Motor neuron (in vitro differentiated cells): ENCODE data around the gene RUNX2. TPM values are rescaled to one million over a fixed set of nuclear protein-coding genes. Genes with fewer than 3 reads are reported as not detected.

Source experiments
- ATAC-seq, 8 experiments: fragments of 200-7000 bp; cut with Tn5 transposase; replicated peaks in 6 of 8; 2 replicates each; pipeline ENCODE4 v1.8.0; 2021; ENCODE audit warnings: mild to moderate bottlenecking in 8 of 8, moderate library complexity in 8 of 8
- H3K27ac ChIP-seq, 2 donors: fragments of 250-450 bp; sonication (Bioruptor Pico); 2 replicates each; pipeline ENCODE4 v1.9.0; 2021; ENCODE audit warnings: antibody characterized with exemption in 2 of 2, mild to moderate bottlenecking in 2 of 2, moderate library complexity in 1 of 2
- H3K4me1 ChIP-seq, 2 donors: fragments of 250-450 bp; sonication (Bioruptor Pico); replicated peaks in 1 of 2; 2 replicates each; pipeline ENCODE4 v1.6.1; 2021; ENCODE audit warnings: antibody characterized with exemption in 2 of 2, mild to moderate bottlenecking in 2 of 2, moderate library complexity in 1 of 2
- H3K4me3 ChIP-seq, 5 donors: fragments of 250-450 bp; sonication (Bioruptor Pico); 2 replicates each; pipeline ENCODE4 v1.9.0; 2021; ENCODE audit warnings: antibody characterized with exemption in 5 of 5, mild to moderate bottlenecking in 5 of 5, moderate library complexity in 4 of 5
- WGBS, 10 experiments: fragments of 450-650 bp; shearing (Covaris generic); methylation state at CpG; one replicate each; pipeline ENCODE4 v1.0.0; 2022; 5-methylcytosine and 5-hydroxymethylcytosine counted together
- in situ Hi-C, 9 experiments: fragments of 400-800 bp; cut with MboI; loops; one replicate each; pipeline ENCODE4 v1.15.0; 2021; ENCODE audit warnings: low sequenced_read_pairs in 9 of 9, low pct_unique_long_range_greater_than_20kb in 2 of 9; ENCODE audit not compliant: unreplicated experiment in 9 of 9
- total RNA-seq, 8 experiments: library from RNA; unstranded; fragments of 300-600 nt; gene quantifications; 2 replicates each; pipeline versions ENCODE4 v1.2.3 to v1.2.4, GENCODE V29; 2022

The RUNX2 gene
- total RNA-seq, 8 experiments from 2014 or later, result 0.46 to 7.8 (median 1.8) TPM

DNA sequence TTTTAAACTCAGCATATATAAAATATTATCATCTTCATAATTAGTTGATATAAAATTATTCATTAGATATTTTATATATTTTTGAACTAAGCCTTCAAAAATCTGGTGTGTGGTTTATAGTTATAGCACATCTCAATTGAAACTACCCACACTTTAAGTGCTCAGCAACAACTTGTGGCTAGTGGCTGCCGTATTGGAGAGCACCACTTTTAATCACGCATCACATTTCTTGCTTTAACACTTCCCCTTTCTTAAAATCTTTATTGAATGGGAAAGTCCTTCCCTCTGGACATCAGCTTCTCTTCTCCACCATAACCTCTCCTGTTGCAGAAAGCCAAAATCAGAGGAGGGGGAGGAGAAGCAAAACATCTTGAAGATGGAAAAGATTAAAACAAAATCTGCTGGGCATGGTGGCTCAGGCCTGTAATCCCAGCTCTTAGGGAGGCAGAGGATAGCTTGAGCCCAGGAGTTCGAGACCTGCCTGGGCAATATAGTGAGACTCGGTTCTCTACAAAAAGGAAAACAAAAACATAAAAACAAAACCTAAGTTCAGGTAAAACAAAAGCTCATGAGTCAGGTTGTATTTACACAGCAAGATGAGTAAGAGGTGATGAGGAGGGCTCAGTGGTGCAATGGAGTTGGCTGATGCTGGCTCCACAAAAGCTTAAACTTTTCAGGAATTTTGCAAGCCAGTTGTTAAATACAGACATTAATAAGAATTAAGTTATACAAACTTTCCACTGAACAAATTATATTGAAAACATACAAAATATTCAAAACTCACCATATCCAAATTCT is 286.6 kb downstream of the RUNX2 start:
- ATAC-seq, result no peak
- in situ Hi-C loops, result no loop called here
- 81 to 100% (median 90%) methylated on average over 1 to 4 of the region's 4 CpGs; no CpG with 5 or more reads in 2 of the 10 experiments for WGBS, 10 experiments
- no peak overlapping the region for H3K27ac ChIP-seq
- H3K4me3 ChIP-seq, result no peak overlapping the region
- H3K4me1 ChIP-seq, result no peaks in the 10 kb centered on the region

DNA sequence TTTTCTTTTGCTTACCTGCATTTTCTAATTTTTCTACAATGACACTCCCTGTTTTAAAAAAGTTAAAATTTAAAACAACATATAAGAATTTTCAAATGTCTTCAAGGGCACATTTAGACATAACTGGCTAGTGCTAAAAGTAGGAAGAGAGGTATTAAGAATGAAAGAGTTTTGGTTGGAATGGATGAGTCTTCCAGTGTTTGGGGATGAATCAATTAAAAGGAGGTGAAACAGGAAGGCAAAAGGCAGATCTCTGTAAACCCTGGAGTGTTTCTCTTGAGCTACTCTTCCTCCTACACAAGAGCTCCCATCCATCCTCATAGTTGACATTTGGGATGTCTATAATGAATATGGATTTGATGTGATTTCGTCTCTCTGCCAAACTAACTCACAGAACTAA is 288.1 kb downstream of the RUNX2 start:
- WGBS, 10 experiments, result 63 to 100% (median 83%) methylated on average over 1 of the region's 1 CpG; no CpG with 5 or more reads in 3 of the 10 experiments
- no peaks in the 10 kb centered on the region for H3K4me1 ChIP-seq
- in situ Hi-C loops, result no loop called here
- ATAC-seq, result no peak
- H3K27ac ChIP-seq, result no peak overlapping the region
- no peak overlapping the region for H3K4me3 ChIP-seq

DNA sequence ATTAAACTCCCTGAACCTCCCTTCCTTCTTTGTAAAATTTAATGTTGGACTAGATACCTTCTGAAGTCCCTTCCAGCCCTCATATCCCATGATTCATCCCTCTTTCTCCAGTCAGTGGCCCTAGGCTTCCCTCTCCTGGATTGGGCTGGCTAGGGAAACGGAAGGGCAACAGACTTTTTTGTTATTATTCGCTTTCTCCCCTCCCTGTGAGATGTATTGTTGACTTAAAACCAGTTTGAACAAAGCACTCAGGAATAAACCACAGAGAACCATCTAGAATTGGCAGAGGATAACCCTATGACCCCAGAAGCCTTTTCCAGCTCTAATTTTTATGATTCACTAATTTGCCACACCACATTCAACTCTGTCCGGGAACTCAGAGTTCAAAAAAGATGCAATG is 289.3 kb downstream of the RUNX2 start:
- Histone ChIP-seq H3K4me1 (no peaks in the 10 kb centered on the region), H3K27ac (no peak overlapping the region)

DNA sequence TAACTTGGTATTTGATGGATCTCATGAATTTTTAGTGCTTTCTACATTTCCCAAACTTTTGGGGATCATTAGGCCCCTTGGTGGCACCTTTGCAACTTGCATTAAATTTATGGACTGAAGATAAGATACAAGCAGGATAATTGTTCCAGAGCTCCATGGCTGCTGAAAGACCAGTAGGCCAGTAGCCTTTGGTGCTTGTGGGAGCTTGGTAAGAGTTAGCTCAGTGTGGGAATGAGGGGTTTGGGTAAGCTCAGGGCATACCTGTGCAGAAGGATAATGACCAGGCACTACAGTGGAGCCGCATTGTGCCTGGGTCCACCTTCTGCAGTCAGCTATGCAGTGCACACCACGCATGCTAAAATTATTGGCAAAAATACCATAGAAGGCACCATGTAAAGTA is 290.1 kb downstream of the RUNX2 start:
- 80 to 100% (median 100%) methylated on average over 1 to 2 of the region's 2 CpGs; no CpG with 5 or more reads in 1 of the 10 experiments for WGBS, 10 experiments
- Histone ChIP-seq H3K27ac (no peak overlapping the region), H3K4me3 (no peak overlapping the region), H3K4me1 (no peaks in the 10 kb centered on the region)
- in situ Hi-C loops, result no loop called here
- ATAC-seq, result no peak

More for the DNA sequence above, 289.3 kb downstream of the RUNX2 start:
- no peak overlapping the region for H3K4me3 ChIP-seq
- ATAC-seq, result no peak
- WGBS, 10 experiments, result 67 to 100% (median 79%) methylated on average over 1 to 3 of the region's 3 CpGs; no CpG with 5 or more reads in 2 of the 10 experiments
- in situ Hi-C loops, result no loop called here

DNA sequence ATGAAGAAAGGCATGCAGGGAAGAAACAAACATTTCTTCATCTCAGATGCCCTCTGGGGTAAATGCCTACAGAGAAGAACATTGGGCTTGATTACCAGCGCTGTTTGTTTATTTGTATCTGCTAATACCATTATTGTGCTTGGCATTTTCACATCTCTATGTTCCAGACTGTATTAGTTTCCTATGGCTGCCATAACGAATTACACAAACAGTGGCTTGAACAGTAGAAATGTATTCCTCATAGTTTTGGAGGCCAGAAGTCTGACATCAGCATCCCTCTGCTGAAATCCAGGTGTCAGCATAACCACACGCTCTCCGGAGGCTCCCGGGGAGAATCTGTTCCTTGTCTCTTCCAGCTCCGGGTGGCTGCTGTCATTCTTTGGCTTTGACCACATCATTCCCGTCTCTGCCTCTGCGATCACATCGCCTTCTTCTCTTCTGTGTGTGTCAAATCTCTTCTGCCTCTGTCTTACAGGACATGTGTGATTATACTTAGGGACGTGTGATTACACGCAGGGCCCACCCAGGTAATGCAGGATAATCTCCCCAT is 291.2 kb downstream of the RUNX2 start:
- Histone ChIP-seq H3K4me3 (no peak overlapping the region), H3K27ac (no peak overlapping the region), H3K4me1 (no peaks in the 10 kb centered on the region)
- no peak for ATAC-seq
- WGBS, 10 experiments, result 33 to 100% (median 93%) methylated on average over 1 to 7 of the region's 11 CpGs; no CpG with 5 or more reads in 1 of the 10 experiments
- in situ Hi-C loops, result no loop called here

DNA sequence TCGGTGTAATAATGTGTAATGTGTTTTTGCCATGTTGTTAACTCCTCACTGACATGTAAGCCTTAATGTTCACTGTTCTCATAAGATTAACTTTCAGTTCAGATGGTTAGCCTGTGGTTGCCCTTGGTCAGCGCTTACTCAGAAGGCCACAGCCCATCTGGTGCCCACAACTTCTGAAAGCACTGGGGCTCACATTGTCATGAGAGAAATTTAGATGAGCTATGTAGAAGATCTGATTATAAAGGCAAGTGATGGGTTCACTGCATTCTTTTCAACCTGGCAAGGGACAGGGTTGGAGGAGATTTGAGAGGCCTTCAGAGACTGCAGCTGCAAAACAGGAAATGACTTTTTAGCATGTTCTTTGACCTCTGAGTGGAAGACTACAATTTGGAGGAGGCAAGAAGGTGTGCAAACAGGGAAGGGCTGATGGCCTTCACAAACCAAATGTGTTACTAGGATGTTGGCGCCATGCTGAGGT is 291.9 kb downstream of the RUNX2 start:
- 20 to 100% (median 92%) methylated on average over 1 to 2 of the region's 3 CpGs; no CpG with 5 or more reads in 3 of the 10 experiments for WGBS, 10 experiments
- Histone ChIP-seq H3K4me1 (no peaks in the 10 kb centered on the region), H3K27ac (no peak overlapping the region), H3K4me3 (no peak overlapping the region)
- in situ Hi-C loops, result no loop called here
- no peak for ATAC-seq

DNA sequence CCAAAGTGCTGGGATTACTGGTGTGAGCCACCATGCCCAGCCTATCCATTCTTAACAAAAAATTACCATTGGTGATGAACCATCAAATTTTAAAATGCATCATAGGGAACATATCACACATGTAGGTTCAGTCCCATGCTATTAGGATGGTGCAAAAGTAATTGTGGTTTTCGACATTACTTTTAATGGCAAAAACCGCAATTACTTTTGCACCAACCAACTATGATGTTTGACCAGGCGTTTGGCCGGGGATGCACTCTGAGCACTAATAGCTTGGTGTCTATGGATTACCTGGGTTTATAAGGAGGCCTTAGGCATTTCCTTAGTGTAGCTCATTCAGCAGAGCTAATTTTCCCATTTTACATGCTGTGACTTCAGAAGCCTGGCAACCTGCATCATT is 296.1 kb downstream of the RUNX2 start:
- 87 to 100% (median 100%) methylated on average over 2 to 3 of the region's 4 CpGs; no CpG with 5 or more reads in 5 of the 10 experiments for WGBS, 10 experiments
- ATAC-seq, result no peak
- in situ Hi-C loops, result no loop called here
- Histone ChIP-seq H3K27ac (no peak overlapping the region), H3K4me1 (no peaks in the 10 kb centered on the region), H3K4me3 (no peak overlapping the region)

DNA sequence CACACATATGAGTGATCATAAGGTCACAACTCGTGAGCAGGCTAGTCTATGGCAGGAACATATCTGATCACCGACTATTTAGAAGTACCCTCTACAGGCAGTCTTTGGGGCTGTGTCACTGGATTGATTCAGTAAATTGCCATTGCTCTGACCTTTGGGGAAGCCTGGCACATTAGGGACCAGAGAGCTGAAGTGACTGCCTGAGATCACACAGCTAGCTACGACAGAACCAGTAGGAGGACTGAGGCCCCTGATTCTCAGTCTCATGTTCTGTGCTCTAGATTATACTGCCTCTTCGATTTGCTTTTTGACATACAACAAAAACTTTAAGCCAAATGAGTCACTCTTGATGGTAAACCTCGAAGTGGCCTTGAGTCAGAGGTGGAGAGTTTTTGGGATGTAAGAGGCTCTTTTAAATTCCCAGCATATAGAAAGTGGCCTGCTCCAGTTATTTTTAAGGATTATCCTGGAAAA is 297.1 kb downstream of the RUNX2 start:
- peak in 1 of 8 experiments; percentile 33 for ATAC-seq
- no peak overlapping the region for H3K4me3 ChIP-seq
- no peaks in the 10 kb centered on the region for H3K4me1 ChIP-seq
- H3K27ac ChIP-seq, result no peak overlapping the region
- 14 to 100% (median 70%) methylated on average over 1 to 4 of the region's 5 CpGs for WGBS, 10 experiments
- in situ Hi-C loops, result no loop called here

DNA sequence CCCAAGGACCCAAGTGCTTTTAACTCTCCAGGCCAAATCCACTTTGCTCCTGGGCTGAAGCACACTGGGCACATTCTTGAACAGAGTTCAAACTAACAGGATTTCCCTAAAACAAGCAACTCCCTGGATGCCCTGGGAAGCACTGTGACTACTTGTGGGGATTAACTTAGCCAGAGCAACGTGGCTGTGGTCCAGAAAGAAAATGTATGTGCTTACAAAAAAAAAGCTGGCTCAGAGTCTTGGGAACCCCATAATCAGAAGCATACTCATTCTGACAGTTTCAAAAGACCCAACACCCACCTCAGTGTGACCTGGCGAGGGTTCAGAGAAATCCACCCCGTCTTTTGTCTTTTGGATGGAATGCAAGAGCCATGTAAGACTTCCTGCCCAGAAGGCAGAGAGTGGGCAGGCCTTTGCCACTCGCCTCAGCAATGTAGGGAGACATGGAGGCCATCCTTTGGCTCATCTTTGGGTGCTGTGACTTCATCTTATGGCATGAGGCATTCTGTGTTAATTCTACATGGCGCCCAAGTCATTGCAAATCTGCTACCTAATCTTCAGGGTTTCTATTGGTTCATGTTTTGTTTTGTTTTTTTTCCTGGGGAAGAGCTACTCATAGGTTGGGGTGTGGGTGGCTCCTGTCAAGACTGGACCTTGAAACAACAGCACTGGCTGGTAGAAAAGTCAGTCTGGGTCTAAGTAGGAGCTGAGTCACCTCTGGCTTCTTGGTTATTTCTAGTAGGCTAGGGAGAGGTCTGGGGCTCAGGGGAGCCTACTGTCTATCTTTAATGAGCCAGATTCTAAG is 298.2 kb downstream of the RUNX2 start:
- 10 to 86% (median 63%) methylated on average over 1 to 5 of the region's 5 CpGs; no CpG with 5 or more reads in 3 of the 10 experiments for WGBS, 10 experiments
- Histone ChIP-seq H3K4me3 (no peak overlapping the region), H3K4me1 (no peaks in the 10 kb centered on the region), H3K27ac (no peak overlapping the region)
- ATAC-seq, result peak in 2 of 8 experiments; percentile 32 to 54
- in situ Hi-C loops, result no loop called here

DNA sequence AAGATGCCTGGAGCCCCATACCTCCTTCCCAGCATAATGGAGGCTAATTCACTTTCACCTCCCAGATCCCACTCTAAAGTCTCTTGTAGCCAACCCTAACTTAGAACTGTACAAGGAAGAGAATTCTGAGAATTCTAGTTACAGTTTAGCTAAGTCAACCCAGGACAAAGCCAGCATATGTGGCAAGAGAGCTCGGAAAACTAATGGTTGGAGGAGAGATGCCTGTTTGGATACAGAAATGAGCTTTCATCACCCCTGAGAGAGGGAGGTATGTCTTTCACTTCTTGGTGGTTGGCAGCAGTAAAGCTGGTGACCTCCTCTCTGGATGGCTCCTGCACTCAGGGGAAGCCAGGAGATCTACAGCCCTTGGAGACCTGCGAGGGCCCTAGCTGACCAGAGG is 302.2 kb downstream of the RUNX2 start:
- ATAC-seq, result peak in 1 of 8 experiments; percentile 21

DNA sequence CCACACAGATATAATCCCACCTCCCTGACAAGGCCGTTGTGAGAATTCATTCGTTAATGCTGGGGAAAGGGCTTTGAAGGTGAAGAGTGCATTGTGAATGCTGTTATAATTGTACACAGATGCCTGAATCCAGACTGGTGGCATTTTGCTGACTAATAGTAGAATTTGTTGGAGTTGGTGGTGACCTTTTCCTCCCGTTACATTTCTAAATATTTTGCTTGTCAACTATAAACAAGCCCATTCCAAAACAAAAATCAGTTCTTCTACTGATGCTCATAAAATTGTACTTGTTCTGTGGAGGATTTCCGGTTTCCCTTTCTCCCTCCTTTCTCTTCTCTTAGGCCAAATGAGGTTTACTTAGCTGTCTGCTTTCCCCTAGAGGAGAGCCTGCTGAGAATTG is 302.7 kb downstream of the RUNX2 start:
- WGBS, 10 experiments, result 37 to 90% (median 58%) methylated on average over 1 to 4 of the region's 4 CpGs; no CpG with 5 or more reads in 2 of the 10 experiments
- Histone ChIP-seq H3K4me1 (no peaks in the 10 kb centered on the region), H3K4me3 (no peak overlapping the region), H3K27ac (no peak overlapping the region)
- ATAC-seq, result no peak
- in situ Hi-C loops, result no loop called here

More for the DNA sequence above, 302.2 kb downstream of the RUNX2 start:
- in situ Hi-C loops, result no loop called here
- no peak overlapping the region for H3K4me3 ChIP-seq
- H3K27ac ChIP-seq, result no peak overlapping the region
- no peaks in the 10 kb centered on the region for H3K4me1 ChIP-seq
- WGBS, 10 experiments, result 75 to 100% (median 92%) methylated on average over 1 to 2 of the region's 2 CpGs; no CpG with 5 or more reads in 4 of the 10 experiments

DNA sequence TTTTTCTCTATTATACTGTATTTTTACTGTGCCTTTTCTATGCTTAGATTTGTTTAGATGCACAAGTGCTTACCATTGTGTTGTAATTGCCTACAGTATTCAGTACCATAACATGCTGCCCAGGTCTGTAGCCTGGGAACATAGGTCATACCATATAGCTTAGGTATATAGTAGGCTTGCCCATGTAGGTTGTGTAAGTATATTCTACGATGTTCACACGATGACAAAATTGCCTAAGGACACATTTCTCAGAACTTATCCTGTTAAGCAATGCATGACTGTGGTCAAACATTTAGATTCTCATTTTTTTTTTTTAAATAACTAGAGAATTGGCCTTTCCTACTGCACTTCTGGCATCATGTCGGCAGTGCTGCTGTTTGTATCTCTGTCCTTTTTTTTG is 303.3 kb downstream of the RUNX2 start:
- H3K4me1 ChIP-seq, result no peaks in the 10 kb centered on the region
- no peak overlapping the region for H3K27ac ChIP-seq
- ATAC-seq, result no peak
- H3K4me3 ChIP-seq, result no peak overlapping the region
- 67 to 100% (median 82%) methylated on average over 2 to 3 of the region's 3 CpGs; no CpG with 5 or more reads in 2 of the 10 experiments for WGBS, 10 experiments
- in situ Hi-C loops, result no loop called here
